Neural cell (in vitro differentiated cells): ENCODE measurements around the gene GFRA4. TPM values are rescaled to one million over a fixed set of nuclear protein-coding genes. Genes with fewer than 3 reads are reported as not detected.

Source experiments
- H2AFZ ChIP-seq: fragments of 200-600, 300-800 bp; sonication (generic), shearing (Covaris generic); 2 replicates; pipeline ENCODE4 v1.6.0; 2014; ENCODE audit warnings: low read depth, mild to moderate bottlenecking, antibody characterized with exemption, low read length, moderate library complexity
- H3F3A ChIP-seq: fragments of 200-600 bp; shearing (Covaris generic); 2 replicates; pipeline ENCODE4 v1.6.1; 2016; ENCODE audit warnings: mild to moderate bottlenecking, moderate library complexity, mixed read lengths, antibody characterized with exemption, low read length; ENCODE audit not compliant: insufficient read depth, poor library complexity, severe bottlenecking
- H3K27ac ChIP-seq: fragments of 200-600, 300-800 bp; sonication (generic), shearing (Covaris generic); 2 replicates; pipeline ENCODE4 v1.5.1; 2014; ENCODE audit warnings: mild to moderate bottlenecking, low read length, moderate library complexity
- H3K27me3 ChIP-seq: fragments of 300-800, 200-600 bp; sonication (generic), shearing (Covaris generic); 2 replicates; pipeline ENCODE4 v1.6.0; 2014; ENCODE audit warnings: mild to moderate bottlenecking, low read depth, low read length, moderate library complexity; ENCODE audit not compliant: insufficient read depth
- H3K36me3 ChIP-seq: fragments of 300-800, 200-600 bp; sonication (generic), shearing (Covaris generic); 2 replicates; pipeline ENCODE4 v1.5.1; 2014; ENCODE audit warnings: mild to moderate bottlenecking, antibody characterized with exemption, low read length, moderate library complexity; ENCODE audit not compliant: insufficient read depth
- H3K4me2 ChIP-seq: fragments of 300-800, 200-600 bp; sonication (generic), shearing (Covaris generic); 2 replicates; pipeline ENCODE4 v1.6.0; 2014; ENCODE audit warnings: mild to moderate bottlenecking, low read length
- H3K4me3 ChIP-seq: fragments of 300-800, 200-600 bp; sonication (generic), shearing (Covaris generic); 2 replicates; pipeline ENCODE4 v1.5.1; 2014; ENCODE audit warnings: mild to moderate bottlenecking, low read length, moderate library complexity
- H3K79me2 ChIP-seq: fragments of 200-600 bp; shearing (Covaris generic); replicated peaks from 2 replicates; pipeline ENCODE4 v1.6.0; 2014; ENCODE audit warnings: mild to moderate bottlenecking, low read length, moderate library complexity; ENCODE audit not compliant: insufficient read depth
- H3K9ac ChIP-seq: fragments of 300-800, 200-600 bp; sonication (generic), shearing (Covaris generic); 2 replicates; pipeline ENCODE4 v1.6.1; 2016; ENCODE audit warnings: mild to moderate bottlenecking, low read length, mixed read lengths
- H3K9me2 ChIP-seq: fragments of 200-600 bp; shearing (Covaris generic); 2 replicates; pipeline ENCODE4 v1.6.1; 2016; ENCODE audit warnings: mild to moderate bottlenecking, low read length, mixed read lengths; ENCODE audit not compliant: insufficient read depth
- H3K9me3 ChIP-seq: fragments of 200-600, 300-800 bp; sonication (generic), shearing (Covaris generic); 2 replicates; pipeline ENCODE4 v1.6.1; 2016; ENCODE audit warnings: mild to moderate bottlenecking, mixed run types, low read length, moderate library complexity, mixed read lengths
- H4K20me1 ChIP-seq: fragments of 200-600 bp; shearing (Covaris generic); 2 replicates; pipeline ENCODE4 v1.6.1; 2016; ENCODE audit warnings: mild to moderate bottlenecking, mixed run types; ENCODE audit not compliant: insufficient read depth
- CTCF ChIP-seq: fragments of 450-650 bp; IDR thresholded peaks from 2 replicates; pipeline ENCODE4 v1.5.1; 2014; ENCODE audit warnings: antibody characterized with exemption, mild to moderate bottlenecking, moderate library complexity; ENCODE audit not compliant: poor library complexity, severe bottlenecking
- EP300 ChIP-seq: fragments of 450-650 bp; conservative IDR thresholded peaks from 2 replicates; pipeline ENCODE4 v1.6.1; 2014; ENCODE audit warnings: antibody characterized with exemption, mild to moderate bottlenecking, moderate library complexity; ENCODE audit not compliant: poor library complexity, severe bottlenecking
- EZH2 ChIP-seq: fragments of 200-600, 300-800 bp; shearing (Covaris generic), sonication (generic); IDR thresholded peaks from 2 replicates; pipeline ENCODE4 v1.6.1; 2014; ENCODE audit warnings: antibody characterized with exemption, low read length, borderline replicate concordance, mild to moderate bottlenecking; ENCODE audit not compliant: insufficient read depth, poor library complexity, severe bottlenecking
- MXI1 ChIP-seq: fragments of 450-650 bp; conservative IDR thresholded peaks from 2 replicates; pipeline ENCODE4 v1.6.1; 2014; ENCODE audit warnings: antibody characterized with exemption, mild to moderate bottlenecking; ENCODE audit not compliant: poor library complexity, severe bottlenecking
- POLR2AphosphoS5 ChIP-seq: IDR thresholded peaks from 2 replicates; pipeline ENCODE4 v1.6.1; 2012
- RAD21 ChIP-seq: fragments of 450-650 bp; conservative IDR thresholded peaks from 2 replicates; pipeline ENCODE4 v1.6.1; 2014; ENCODE audit warnings: antibody characterized with exemption, mild to moderate bottlenecking, moderate library complexity
- REST ChIP-seq: IDR thresholded peaks from 2 replicates; pipeline ENCODE4 v1.6.1; 2012; ENCODE audit warnings: borderline replicate concordance
- SMC3 ChIP-seq: fragments of 450-650 bp; conservative IDR thresholded peaks from 2 replicates; pipeline ENCODE4 v1.6.1; 2014; ENCODE audit warnings: antibody characterized with exemption, mild to moderate bottlenecking, moderate library complexity; ENCODE audit not compliant: poor library complexity
- TAF1 ChIP-seq: IDR thresholded peaks from 2 replicates; pipeline ENCODE4 v1.6.1; 2012; ENCODE audit warnings: low read depth
- polyA plus RNA-seq: library from polyadenylated mRNA; depleted of rRNA; stranded (reverse); fragments of >200 nt; gene quantifications from 2 replicates; pipeline ENCODE4 v1.2.3, GENCODE V29; 2014

Gene GFRA4
- polyA plus RNA-seq, 1 donor from 2014 or later: not detected

GRCh38 chr20:3702611-3703391, 39.6 kb upstream of the GFRA4 start:
- no peak for TF ChIP-seq SMC3
- TF ChIP-seq MXI1: no peak
- H3K27me3 ChIP-seq: no peaks in the 10 kb centered on the region
- H4K20me1 ChIP-seq: no peaks in the 10 kb centered on the region
- no peak overlapping the region for H3K4me2 ChIP-seq
- H3K4me3 ChIP-seq: no peak overlapping the region
- no peaks in the 10 kb centered on the region for H3K9me2 ChIP-seq
- no peak overlapping the region for H2AFZ ChIP-seq
- H3K27ac ChIP-seq: no peak overlapping the region
- H3K36me3 ChIP-seq: no peaks in the 10 kb centered on the region
- no peak overlapping the region for H3K9ac ChIP-seq
- no peaks in the 10 kb centered on the region for H3K79me2 ChIP-seq
- H3F3A ChIP-seq: no peaks in the 10 kb centered on the region
- H3K9me3 ChIP-seq: no peaks in the 10 kb centered on the region

GRCh38 chr20:3701061-3701998, 38.1 kb upstream of the GFRA4 start:
- no peaks in the 10 kb centered on the region for H3K9me2 ChIP-seq
- no peaks in the 10 kb centered on the region for H4K20me1 ChIP-seq
- no peak overlapping the region for H3K27ac ChIP-seq
- no peaks in the 10 kb centered on the region for H3K79me2 ChIP-seq
- H3K4me3 ChIP-seq: no peak overlapping the region
- TF ChIP-seq EP300 (no peak), POLR2AphosphoS5 (no peak), MXI1 (no peak), EZH2 (no peak), SMC3 (no peak), REST (no peak), RAD21 (no peak), TAF1 (no peak), CTCF (no peak)
- no peaks in the 10 kb centered on the region for H3F3A ChIP-seq
- no peak overlapping the region for H3K4me2 ChIP-seq
- no peaks in the 10 kb centered on the region for H3K27me3 ChIP-seq
- H3K9ac ChIP-seq: no peak overlapping the region
- no peak overlapping the region for H2AFZ ChIP-seq
- no peaks in the 10 kb centered on the region for H3K36me3 ChIP-seq
- no peaks in the 10 kb centered on the region for H3K9me3 ChIP-seq
